Measurements from ENCODE around the gene DDX42.
"Not testable (repeated sequence)": the region's sequence is repeated elsewhere in the genome, so short reads cannot be mapped to it uniquely, and the experiment has no call there.

DDX42 gene

DNA sequence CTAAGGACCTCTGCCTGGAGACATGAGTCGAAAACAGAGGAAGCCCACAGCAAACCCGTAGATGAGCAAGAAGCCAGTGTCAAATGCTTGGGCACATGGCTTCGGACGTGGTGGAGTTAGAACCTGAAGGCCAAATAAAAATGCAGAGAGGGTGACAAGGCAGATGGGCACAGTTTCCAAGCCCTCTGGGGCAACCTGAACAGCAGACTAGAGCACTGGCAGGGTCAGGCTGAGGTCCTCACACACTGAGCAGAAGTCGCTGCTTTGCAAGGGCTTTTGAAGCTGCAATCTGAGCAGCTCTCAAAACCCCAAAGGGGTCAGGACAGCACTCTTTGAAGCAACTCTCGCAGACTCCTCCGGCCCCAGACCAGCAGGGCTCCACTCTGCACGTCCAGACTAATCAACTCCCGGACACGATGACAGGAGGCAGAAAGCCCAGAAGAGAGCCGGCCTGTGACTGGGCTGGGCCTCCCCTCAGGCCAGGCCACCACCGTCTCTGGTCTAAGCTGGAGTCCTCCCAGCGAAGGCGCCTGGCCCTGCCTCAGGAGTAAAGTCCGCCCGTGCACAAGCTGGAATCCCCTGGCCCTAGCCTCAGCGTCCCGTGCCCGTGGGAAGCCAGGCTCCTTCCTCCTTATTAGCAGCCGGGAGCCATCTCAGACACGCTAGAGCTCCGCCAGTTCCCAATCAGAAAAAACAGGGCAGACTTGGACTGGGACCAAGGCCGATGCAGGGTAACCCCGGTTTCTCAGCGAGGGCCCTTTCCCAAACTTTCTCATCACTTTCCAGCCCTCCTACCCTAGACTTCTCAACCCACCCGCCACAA lies 67.6 kb downstream of the DDX42 start:
- ChIA-PET CTCF (interaction anchor here (0.9 to 6.1 kb wide), 3 partner anchors 11 to 15 kb away, joined by 3 to 51 read pairs (median 5); partner anchors contain the start of gene FTSJ3), POLR2A (interaction anchor here (1.1 to 1.3 kb wide), 2 partner anchors 9 to 68 kb away, joined by 3 to 4 read pairs; partner anchors contain the start of genes CCDC47 and DDX42)
- Histone ChIP-seq H3K4me1 (ENCODE audit: control extremely low read depth in 1 of 4, control insufficient read depth in 4 of 4, insufficient read depth in 4 of 4, low read length in 3 of 4) (peaks cover 17 to 50% (median 47%) of the 10 kb centered on the region in 4 experiments), H3K36me3 (ENCODE audit: control insufficient read depth in 4 of 4, insufficient read depth in 4 of 4, low read length in 3 of 4) (peaks cover 0 to 16% (median 8%) of the 10 kb centered on the region in 4 experiments), H3K27me3 (replicated peaks in 2 of 5; ENCODE audit: control insufficient read depth in 4 of 5, insufficient read depth in 5 of 5, low read length in 4 of 5) (no peaks in the 10 kb centered on the region), H3K4me3 (ENCODE audit: control insufficient read depth in 1 of 7, extremely low read depth in 1 of 7, insufficient read depth in 4 of 7, low read depth in 2 of 7, low read length in 6 of 7) (peak overlapping the region; percentile 72 to 90 (median 86)), H3K27ac (ENCODE audit: insufficient read depth in 1 of 2, low read depth in 1 of 2, low read length in 2 of 2, poor library complexity in 1 of 2, severe bottlenecking in 2 of 2) (peak overlapping the region; percentile 50 to 86), H3K9me3 (ENCODE audit: control extremely low read depth in 1 of 5, control insufficient read depth in 4 of 5, insufficient read depth in 2 of 5, low read depth in 1 of 5, low read length in 4 of 5) (no peaks in the 10 kb centered on the region)
- WGBS (ENCODE audit: insufficient coverage) = 11% methylated on average over 25 of the region's 26 CpGs
- no peak for DNase-seq

DNA sequence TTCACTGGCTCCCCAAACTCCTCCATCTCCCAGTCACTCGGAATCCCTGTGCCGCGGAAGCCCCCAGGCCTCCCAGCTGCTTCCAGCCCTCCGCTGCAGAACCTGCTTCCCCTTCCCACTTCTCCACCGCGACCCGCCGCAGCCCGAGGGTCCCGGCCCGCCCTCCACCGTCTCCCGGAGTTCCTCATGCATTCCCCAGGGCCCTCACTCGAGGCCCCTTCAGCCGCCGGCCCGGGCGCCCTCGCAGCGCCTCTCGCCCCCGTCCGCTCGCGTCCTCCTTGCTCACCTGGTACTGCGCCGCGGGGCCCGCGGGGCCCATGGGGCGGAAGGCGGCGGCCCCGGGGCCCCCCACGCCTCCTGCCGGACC lies 68.2 kb downstream of the DDX42 start:
- H3K27ac ChIP-seq (ENCODE audit: insufficient read depth in 1 of 2, low read depth in 1 of 2, low read length in 2 of 2, poor library complexity in 1 of 2, severe bottlenecking in 2 of 2) = peak overlapping the region; percentile 50 to 86
- ChIA-PET POLR2A (interaction anchor here (1.1 kb wide), 1 partner anchor 69 kb away, joined by 3 read pairs; the partner anchor contains the start of genes CCDC47 and DDX42), CTCF (interaction anchor here (0.9 to 6.1 kb wide), 3 partner anchors 12 to 16 kb away, joined by 3 to 51 read pairs (median 5); partner anchors contain the start of gene FTSJ3)
- H3K27me3 ChIP-seq (replicated peaks in 2 of 5; ENCODE audit: control insufficient read depth in 4 of 5, insufficient read depth in 5 of 5, low read length in 4 of 5) = no peaks in the 10 kb centered on the region
- WGBS (ENCODE audit: insufficient coverage) = 0% methylated on average over 34 of the region's 36 CpGs
- H3K4me3 ChIP-seq (ENCODE audit: control insufficient read depth in 1 of 7, extremely low read depth in 1 of 7, insufficient read depth in 4 of 7, low read depth in 2 of 7, low read length in 6 of 7) = peak overlapping the region; percentile 72 to 90 (median 86)
- H3K36me3 ChIP-seq (ENCODE audit: control insufficient read depth in 4 of 4, insufficient read depth in 4 of 4, low read length in 3 of 4) = peaks cover 0 to 10% (median 3%) of the 10 kb centered on the region in 4 experiments
- no peaks in the 10 kb centered on the region for H3K9me3 ChIP-seq (ENCODE audit: control extremely low read depth in 1 of 5, control insufficient read depth in 4 of 5, insufficient read depth in 2 of 5, low read depth in 1 of 5, low read length in 4 of 5)
- peaks cover 17 to 50% (median 47%) of the 10 kb centered on the region in 4 experiments for H3K4me1 ChIP-seq (ENCODE audit: control extremely low read depth in 1 of 4, control insufficient read depth in 4 of 4, insufficient read depth in 4 of 4, low read length in 3 of 4)
- DNase-seq = no peak

DNA sequence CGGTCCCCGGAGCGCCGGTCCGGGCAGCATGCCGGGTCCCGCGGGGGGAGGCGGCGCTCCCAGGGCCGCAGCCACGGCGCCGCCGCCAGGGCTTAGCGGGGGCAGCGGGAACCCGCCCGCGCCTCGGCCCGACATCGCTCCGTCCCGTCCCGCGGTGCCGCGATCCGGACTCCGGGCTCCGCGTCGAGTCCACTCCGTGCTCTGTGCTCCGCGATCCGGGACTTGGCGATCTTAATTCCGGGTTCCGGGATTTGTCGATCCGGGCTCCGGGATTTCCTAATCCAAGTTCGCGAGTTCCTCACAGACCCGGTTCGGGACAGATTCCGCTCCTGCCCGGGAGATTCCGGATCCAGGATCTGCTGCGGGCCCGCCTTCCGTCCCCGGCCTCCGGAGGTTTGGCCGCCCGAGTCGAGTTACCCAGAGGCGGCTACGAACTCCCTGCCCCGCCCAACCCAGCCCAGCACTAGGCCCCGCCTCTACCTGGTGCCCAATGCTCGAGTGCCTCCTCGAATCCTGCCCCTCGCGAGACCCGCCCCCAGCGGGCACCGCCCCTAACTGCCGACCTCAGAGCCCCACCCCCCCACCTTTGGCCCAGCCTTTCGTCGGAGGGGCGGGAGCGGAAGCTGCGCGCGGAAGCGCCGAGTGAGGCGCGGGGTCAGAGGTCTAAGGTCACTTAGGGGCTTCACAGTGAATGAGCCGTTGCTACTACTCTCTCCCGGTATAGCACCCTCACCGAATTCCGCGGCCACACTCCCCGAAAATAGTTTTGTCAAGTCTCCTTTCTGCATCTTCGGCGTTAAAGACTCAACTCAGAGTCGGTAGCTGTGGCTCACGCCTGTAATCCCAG lies 68.8 kb downstream of the DDX42 start, which contains the start of gene SMARCD2:
TSS of gene SMARCD2 (minus strand) at position 146 of the 847 bp plus-strand sequence. CDS start at position 135, 11 bp downstream.
- POLR2A ChIA-PET = interaction anchor here (0.7 to 1.0 kb wide), 2 partner anchors 60 to 656 kb away, joined by 3 read pairs; no protein-coding TSS in a partner anchor
- H3K4me1 ChIP-seq (ENCODE audit: control extremely low read depth in 1 of 4, control insufficient read depth in 4 of 4, insufficient read depth in 4 of 4, low read length in 3 of 4) = peaks cover 17 to 49% (median 47%) of the 10 kb centered on the region in 4 experiments
- 0% methylated on average over 73 of the region's 92 CpGs for WGBS (ENCODE audit: insufficient coverage)
- peak within 1 kb of the TSS; percentile 61 to 86 for H3K27ac ChIP-seq (ENCODE audit: insufficient read depth in 1 of 2, low read depth in 1 of 2, low read length in 2 of 2, poor library complexity in 1 of 2, severe bottlenecking in 2 of 2)
- H3K4me3 ChIP-seq (ENCODE audit: control insufficient read depth in 1 of 7, extremely low read depth in 1 of 7, insufficient read depth in 4 of 7, low read depth in 2 of 7, low read length in 6 of 7) = peak within 1 kb of the TSS; percentile 72 to 90 (median 86)
- CTCF ChIA-PET = interaction anchor here (0.8 to 4.7 kb wide), 10 partner anchors 8 to 26 kb away, joined by 3 to 27 read pairs (median 4); no protein-coding TSS in a partner anchor
- peak; percentile 98 to 99 (median 99) for DNase-seq
- peaks cover 0 to 4% (median 0%) of the 10 kb centered on the region in 4 experiments for H3K36me3 ChIP-seq (ENCODE audit: control insufficient read depth in 4 of 4, insufficient read depth in 4 of 4, low read length in 3 of 4)
- H3K9me3 ChIP-seq (ENCODE audit: control extremely low read depth in 1 of 5, control insufficient read depth in 4 of 5, insufficient read depth in 2 of 5, low read depth in 1 of 5, low read length in 4 of 5) = no peaks in the 10 kb centered on the region
- no peaks in the 10 kb centered on the region for H3K27me3 ChIP-seq (replicated peaks in 2 of 5; ENCODE audit: control insufficient read depth in 4 of 5, insufficient read depth in 5 of 5, low read length in 4 of 5)

DNA sequence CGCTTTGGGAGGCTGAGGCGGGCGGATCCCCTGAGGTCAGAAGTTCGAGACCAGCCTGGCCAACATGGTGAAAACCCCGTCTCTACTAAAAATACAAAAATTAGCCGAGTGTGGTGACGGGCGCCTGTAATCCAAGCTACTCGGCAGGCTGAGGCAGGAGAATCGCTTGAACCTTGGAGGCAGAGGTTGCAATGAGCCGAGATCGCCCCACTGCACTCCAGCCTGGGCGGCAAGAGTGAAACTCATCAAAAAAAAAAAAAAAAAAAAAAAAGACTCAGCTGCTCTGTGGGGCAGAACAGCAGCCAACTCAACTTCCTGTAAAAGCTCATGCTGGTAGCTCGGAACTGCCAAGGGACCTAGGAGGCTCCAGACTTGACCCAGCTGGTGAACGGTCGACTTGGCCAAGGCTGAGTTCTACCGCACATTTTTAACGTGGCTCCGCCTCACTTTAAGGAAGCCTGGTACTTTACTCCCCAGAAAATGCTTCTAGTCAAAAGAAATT lies 69.5 kb downstream of the DDX42 start:
- DNase-seq = peak; percentile 79 to 89 (median 85)
- ChIA-PET POLR2A (interaction anchor here (0.6 to 1.0 kb wide), 4 partner anchors 8 to 662 kb away, joined by 3 to 4 read pairs (median 3); no protein-coding TSS in a partner anchor), CTCF (interaction anchor here (0.8 to 4.7 kb wide), 9 partner anchors 9 to 25 kb away, joined by 3 to 27 read pairs (median 4); no protein-coding TSS in a partner anchor)
- not testable (repeated sequence) for H3K36me3 ChIP-seq (ENCODE audit: control insufficient read depth in 4 of 4, insufficient read depth in 4 of 4, low read length in 3 of 4); H3K9me3 ChIP-seq (ENCODE audit: control extremely low read depth in 1 of 5, control insufficient read depth in 4 of 5, insufficient read depth in 2 of 5, low read depth in 1 of 5, low read length in 4 of 5); H3K27me3 ChIP-seq (replicated peaks in 2 of 5; ENCODE audit: control insufficient read depth in 4 of 5, insufficient read depth in 5 of 5, low read length in 4 of 5)
- Histone ChIP-seq H3K4me3 (ENCODE audit: control insufficient read depth in 1 of 7, extremely low read depth in 1 of 7, insufficient read depth in 4 of 7, low read depth in 2 of 7, low read length in 6 of 7) (peak overlapping the region; percentile 34 to 86 (median 73)), H3K27ac (ENCODE audit: insufficient read depth in 1 of 2, low read depth in 1 of 2, low read length in 2 of 2, poor library complexity in 1 of 2, severe bottlenecking in 2 of 2) (peak overlapping the region; percentile 46 to 86), H3K4me1 (ENCODE audit: control extremely low read depth in 1 of 4, control insufficient read depth in 4 of 4, insufficient read depth in 4 of 4, low read length in 3 of 4) (peaks cover 17 to 46% (median 44%) of the 10 kb centered on the region in 4 experiments)
- WGBS (ENCODE audit: insufficient coverage) = 0% methylated on average over 19 of the region's 19 CpGs

DNA sequence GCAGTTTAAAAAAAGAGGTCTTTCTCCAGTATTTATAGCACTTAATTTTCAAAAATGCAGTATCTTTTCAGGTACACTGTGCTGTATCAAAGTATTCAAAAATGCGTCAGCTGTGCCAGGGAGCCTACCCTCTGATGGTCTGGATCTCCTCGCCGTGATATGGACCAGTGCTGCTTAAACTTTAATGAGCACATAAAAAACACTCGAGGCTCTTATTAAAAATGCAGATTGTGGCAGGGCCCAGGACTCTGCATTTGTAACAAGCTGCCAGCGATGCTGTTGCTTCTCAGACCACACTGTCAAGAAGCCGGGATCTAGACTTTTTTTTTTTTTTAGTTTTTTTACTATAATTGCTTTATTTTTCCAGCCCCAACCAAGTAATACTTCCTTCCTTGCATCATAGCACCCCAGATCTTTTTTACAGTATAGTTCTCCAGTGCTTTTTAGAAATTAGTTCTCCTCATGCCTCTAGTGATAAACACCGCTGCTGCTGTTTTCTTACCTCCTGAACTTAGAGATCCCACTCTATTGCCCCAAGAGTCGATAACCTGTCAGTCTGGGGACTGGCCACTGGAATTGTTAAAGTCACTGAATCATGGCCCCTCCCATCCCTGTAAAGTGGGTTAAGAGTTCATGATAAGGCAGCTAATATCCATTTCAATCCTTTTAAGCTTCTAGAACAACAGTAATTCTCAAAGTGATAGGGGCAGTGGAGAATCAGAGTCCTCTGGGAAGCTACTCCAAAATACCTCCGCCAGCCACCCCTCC lies 70.1 kb downstream of the DDX42 start:
- 88% methylated on average over 4 of the region's 9 CpGs for WGBS (ENCODE audit: insufficient coverage)
- Histone ChIP-seq H3K27ac (ENCODE audit: insufficient read depth in 1 of 2, low read depth in 1 of 2, low read length in 2 of 2, poor library complexity in 1 of 2, severe bottlenecking in 2 of 2) (peak overlapping the region; percentile 46 to 86), H3K4me1 (ENCODE audit: control extremely low read depth in 1 of 4, control insufficient read depth in 4 of 4, insufficient read depth in 4 of 4, low read length in 3 of 4) (peaks cover 17 to 43% (median 38%) of the 10 kb centered on the region in 4 experiments), H3K27me3 (replicated peaks in 2 of 5; ENCODE audit: control insufficient read depth in 4 of 5, insufficient read depth in 5 of 5, low read length in 4 of 5) (no peaks in the 10 kb centered on the region), H3K9me3 (ENCODE audit: control extremely low read depth in 1 of 5, control insufficient read depth in 4 of 5, insufficient read depth in 2 of 5, low read depth in 1 of 5, low read length in 4 of 5) (no peaks in the 10 kb centered on the region), H3K4me3 (ENCODE audit: control insufficient read depth in 1 of 7, extremely low read depth in 1 of 7, insufficient read depth in 4 of 7, low read depth in 2 of 7, low read length in 6 of 7) (peak overlapping the region in 5 of 7 experiments; percentile 33 to 86 (median 73)), H3K36me3 (ENCODE audit: control insufficient read depth in 4 of 4, insufficient read depth in 4 of 4, low read length in 3 of 4) (no peaks in the 10 kb centered on the region)
- CTCF ChIA-PET = interaction anchor here (0.7 to 4.7 kb wide), 12 partner anchors 9 to 25 kb away, joined by 3 to 27 read pairs (median 4); no protein-coding TSS in a partner anchor
- POLR2A ChIA-PET = interaction anchor here (0.6 to 0.7 kb wide), 2 partner anchors 9 to 661 kb away, joined by 3 to 4 read pairs; no protein-coding TSS in a partner anchor
- peak in 1 of 3 donors; percentile 47 for DNase-seq

DNA sequence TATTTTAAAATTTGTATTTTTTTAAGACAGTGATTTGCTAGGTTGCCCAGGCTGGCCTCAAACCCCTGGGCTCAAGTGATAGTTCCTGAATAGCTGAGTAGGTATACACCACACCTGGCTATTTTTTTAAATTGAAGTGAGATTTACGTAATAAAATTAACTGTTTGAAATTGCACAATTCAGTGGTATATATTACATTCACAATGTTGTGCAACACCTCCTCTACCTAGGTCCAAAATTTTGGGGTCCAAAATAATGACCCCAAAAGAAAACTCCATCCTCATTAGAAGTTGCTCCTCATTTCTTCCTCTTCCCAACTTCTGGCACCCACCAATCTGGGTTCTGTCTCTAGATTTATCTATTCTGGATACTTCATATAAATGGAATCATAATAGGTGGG lies 71.5 kb downstream of the DDX42 start:
- no CpG with 5 or more reads among the region's 1 CpG for WGBS (ENCODE audit: insufficient coverage)
- no peak for DNase-seq
- POLR2A ChIA-PET = no interaction called here
- H3K27ac ChIP-seq (ENCODE audit: insufficient read depth in 1 of 2, low read depth in 1 of 2, low read length in 2 of 2, poor library complexity in 1 of 2, severe bottlenecking in 2 of 2) = no peak overlapping the region
- no peaks in the 10 kb centered on the region for H3K36me3 ChIP-seq (ENCODE audit: control insufficient read depth in 4 of 4, insufficient read depth in 4 of 4, low read length in 3 of 4)
- peaks cover 14 to 30% (median 26%) of the 10 kb centered on the region in 4 experiments for H3K4me1 ChIP-seq (ENCODE audit: control extremely low read depth in 1 of 4, control insufficient read depth in 4 of 4, insufficient read depth in 4 of 4, low read length in 3 of 4)
- no peak overlapping the region for H3K4me3 ChIP-seq (ENCODE audit: control insufficient read depth in 1 of 7, extremely low read depth in 1 of 7, insufficient read depth in 4 of 7, low read depth in 2 of 7, low read length in 6 of 7)
- CTCF ChIA-PET = interaction anchor here (1.1 to 4.7 kb wide), 2 partner anchors 11 to 13 kb away, joined by 3 to 27 read pairs; no protein-coding TSS in a partner anchor
- no peaks in the 10 kb centered on the region for H3K27me3 ChIP-seq (replicated peaks in 2 of 5; ENCODE audit: control insufficient read depth in 4 of 5, insufficient read depth in 5 of 5, low read length in 4 of 5)
- H3K9me3 ChIP-seq (ENCODE audit: control extremely low read depth in 1 of 5, control insufficient read depth in 4 of 5, insufficient read depth in 2 of 5, low read depth in 1 of 5, low read length in 4 of 5) = no peaks in the 10 kb centered on the region

Measured in common myeloid progenitor, CD34-positive (primary cell).